ENCODE data around the gene CAVIN1. TPM values are rescaled to one million over a fixed set of nuclear protein-coding genes. Genes with fewer than 3 reads are reported as not detected.
"Not testable (repeated sequence)": the region's sequence is repeated elsewhere in the genome, so short reads cannot be mapped to it uniquely, and the experiment has no call there.

Gene CAVIN1
- polyA plus RNA-seq, 6 donors from 2014 or later, result not detected

GRCh38 chr17:42368797-42369561 is 54.1 kb downstream of the CAVIN1 start:
- not testable (repeated sequence) for H3K27ac Mint-ChIP-seq; ATAC-seq (ENCODE audit: low read depth in 2 of 2); H3K4me3 Mint-ChIP-seq; H3K9me3 Mint-ChIP-seq; H3K27me3 Mint-ChIP-seq; DNase-seq
- H3K4me1 Mint-ChIP-seq, result peaks cover 25 to 42% (median 32%) of the 10 kb centered on the region in 3 donors
- H3K36me3 Mint-ChIP-seq, result peaks cover 11 to 14% of the 10 kb centered on the region in 2 donors

GRCh38 chr17:42368310-42368709 is 54.7 kb downstream of the CAVIN1 start:
- H3K27me3 Mint-ChIP-seq; H3K27ac Mint-ChIP-seq; DNase-seq; ATAC-seq (ENCODE audit: low read depth in 2 of 2); H3K4me3 Mint-ChIP-seq; H3K9me3 Mint-ChIP-seq: not testable (repeated sequence)
- peaks cover 11 to 14% of the 10 kb centered on the region in 2 donors for H3K36me3 Mint-ChIP-seq
- H3K4me1 Mint-ChIP-seq, result peaks cover 32 to 45% (median 39%) of the 10 kb centered on the region in 3 donors

- H3K36me3 Mint-ChIP-seq; ATAC-seq (ENCODE audit: low read depth in 2 of 2); H3K4me3 Mint-ChIP-seq; H3K9me3 Mint-ChIP-seq; DNase-seq; H3K27me3 Mint-ChIP-seq: not testable (repeated sequence)
- H3K4me1 Mint-ChIP-seq, result peaks cover 47 to 64% (median 55%) of the 10 kb centered on the region in 3 donors
- H3K27ac Mint-ChIP-seq, result peak overlapping the region in 1 of 6 donors; percentile 75
Measured at GRCh38 chr17:42366176-42367023, 56.7 kb downstream of the CAVIN1 start.

GRCh38 chr17:42365136-42365535 is 57.9 kb downstream of the CAVIN1 start:
- H3K4me3 Mint-ChIP-seq, result no peak overlapping the region
- no peaks in the 10 kb centered on the region for H3K9me3 Mint-ChIP-seq
- no peak for ATAC-seq (ENCODE audit: low read depth in 2 of 2)

GRCh38 chr17:42363767-42364585 is 59.1 kb downstream of the CAVIN1 start:
- no peak for ATAC-seq (ENCODE audit: low read depth in 2 of 2)

More at GRCh38 chr17:42365136-42365535, 57.9 kb downstream of the CAVIN1 start:
- no peaks in the 10 kb centered on the region for H3K36me3 Mint-ChIP-seq
- H3K27ac Mint-ChIP-seq, result peak overlapping the region in 4 of 6 donors; percentile 8 to 60 (median 34)
- H3K27me3 Mint-ChIP-seq, result no peaks in the 10 kb centered on the region
- H3K4me1 Mint-ChIP-seq, result peaks cover 42 to 61% (median 55%) of the 10 kb centered on the region in 3 donors
- DNase-seq, result no peak

GRCh38 chr17:42363231-42363630 is 59.8 kb downstream of the CAVIN1 start:
- DNase-seq (no peak), ATAC-seq (ENCODE audit: low read depth in 2 of 2) (peak in 1 of 2 donors; percentile 55)
- Mint-ChIP-seq H3K27ac (peak overlapping the region in 4 of 6 donors; percentile 37 to 71 (median 48)), H3K9me3 (no peaks in the 10 kb centered on the region), H3K4me1 (peaks cover 53 to 69% (median 62%) of the 10 kb centered on the region in 3 donors), H3K36me3 (no peaks in the 10 kb centered on the region), H3K4me3 (no peak overlapping the region), H3K27me3 (no peaks in the 10 kb centered on the region)

More at GRCh38 chr17:42363767-42364585, 59.1 kb downstream of the CAVIN1 start:
- no peak for DNase-seq
- peak overlapping the region in 2 of 8 donors; percentile 25 to 64 for H3K4me3 Mint-ChIP-seq
- no peaks in the 10 kb centered on the region for H3K36me3 Mint-ChIP-seq
- no peaks in the 10 kb centered on the region for H3K27me3 Mint-ChIP-seq
- H3K4me1 Mint-ChIP-seq, result peaks cover 47 to 64% (median 60%) of the 10 kb centered on the region in 3 donors
- H3K9me3 Mint-ChIP-seq, result no peaks in the 10 kb centered on the region
- peak overlapping the region in 5 of 6 donors; percentile 16 to 74 (median 45) for H3K27ac Mint-ChIP-seq

- DNase-seq (no peak), ATAC-seq (ENCODE audit: low read depth in 2 of 2) (no peak)
- Mint-ChIP-seq H3K4me1 (peaks cover 50 to 66% (median 59%) of the 10 kb centered on the region in 3 donors), H3K27ac (peak overlapping the region in 2 of 6 donors; percentile 10 to 37), H3K9me3 (no peaks in the 10 kb centered on the region), H3K27me3 (no peaks in the 10 kb centered on the region), H3K36me3 (no peaks in the 10 kb centered on the region), H3K4me3 (peak overlapping the region in 2 of 8 donors; percentile 3 to 44)
Measured at GRCh38 chr17:42362245-42362961, 60.7 kb downstream of the CAVIN1 start.

- H3K27me3 Mint-ChIP-seq, result no peaks in the 10 kb centered on the region
- no peaks in the 10 kb centered on the region for H3K9me3 Mint-ChIP-seq
- ATAC-seq (ENCODE audit: low read depth in 2 of 2) (no peak), DNase-seq (no peak)
- no peak overlapping the region for H3K4me3 Mint-ChIP-seq
- H3K4me1 Mint-ChIP-seq, result peaks cover 47 to 64% (median 53%) of the 10 kb centered on the region in 3 donors
- H3K27ac Mint-ChIP-seq, result no peak overlapping the region
- no peaks in the 10 kb centered on the region for H3K36me3 Mint-ChIP-seq
Measured at GRCh38 chr17:42361781-42362186, 61.3 kb downstream of the CAVIN1 start.

GRCh38 chr17:42360388-42360787 is 62.7 kb downstream of the CAVIN1 start:
- not testable (repeated sequence) for DNase-seq; H3K27me3 Mint-ChIP-seq; H3K9me3 Mint-ChIP-seq; H3K27ac Mint-ChIP-seq; ATAC-seq (ENCODE audit: low read depth in 2 of 2); H3K36me3 Mint-ChIP-seq
- peak overlapping the region in 1 of 8 donors; percentile 52 for H3K4me3 Mint-ChIP-seq
- peaks cover 44 to 66% (median 46%) of the 10 kb centered on the region in 3 donors for H3K4me1 Mint-ChIP-seq

- Mint-ChIP-seq H3K27me3 (no peaks in the 10 kb centered on the region), H3K4me1 (peaks cover 38 to 60% (median 47%) of the 10 kb centered on the region in 3 donors), H3K9me3 (no peaks in the 10 kb centered on the region), H3K36me3 (no peaks in the 10 kb centered on the region), H3K4me3 (no peak overlapping the region), H3K27ac (peak overlapping the region in 2 of 6 donors; percentile 38 to 90)
- ATAC-seq (ENCODE audit: low read depth in 2 of 2) (no peak), DNase-seq (no peak)
Measured at GRCh38 chr17:42359133-42359532, 63.9 kb downstream of the CAVIN1 start.

- DNase-seq, result no peak
- Mint-ChIP-seq H3K36me3 (no peaks in the 10 kb centered on the region), H3K4me1 (peaks cover 36 to 58% (median 45%) of the 10 kb centered on the region in 3 donors), H3K4me3 (peak overlapping the region in 1 of 8 donors; percentile 2), H3K27ac (peak overlapping the region in 2 of 6 donors; percentile 56 to 66), H3K9me3 (no peaks in the 10 kb centered on the region), H3K27me3 (no peaks in the 10 kb centered on the region)
- ATAC-seq (ENCODE audit: low read depth in 2 of 2), result no peak
Measured at GRCh38 chr17:42358434-42358833, 64.6 kb downstream of the CAVIN1 start.
